Small intestine (tissue), 7 donors: ENCODE data around the gene HNRNPC. TPM values are rescaled to one million over a fixed set of nuclear protein-coding genes. Genes with fewer than 3 reads are reported as not detected.

Experiments
- DNase-seq, 2 donors: peaks; one replicate each; pipeline versions ENCODE4 v3.0.0 to v3.0.0-alpha.2; 2013
- FAIRE-seq: peaks from 2 replicates; lab custom pipeline; 2012; peaks lifted over from hg19 to GRCh38; lab: Jason Lieb, UNC
- H3K27ac ChIP-seq, 3 donors: one replicate each; pipeline ENCODE4 v1.5.1; 2013; ENCODE audit warnings: low read length in 2 of 3, mild to moderate bottlenecking in 2 of 3, control low read depth in 1 of 3, inconsistent platforms in 1 of 3, low read depth in 1 of 3, moderate library complexity in 1 of 3
- H3K27me3 ChIP-seq, 3 donors: one replicate each; pipeline ENCODE4 v1.6.1; 2013; ENCODE audit warnings: low read length in 3 of 3, inconsistent platforms in 1 of 3; ENCODE audit not compliant: control insufficient read depth in 3 of 3, insufficient read depth in 3 of 3
- H3K36me3 ChIP-seq, 3 donors: one replicate each; pipeline ENCODE4 v1.6.1; 2013; ENCODE audit warnings: low read length in 3 of 3, inconsistent platforms in 1 of 3, low read depth in 1 of 3, mild to moderate bottlenecking in 1 of 3, moderate library complexity in 1 of 3; ENCODE audit not compliant: control insufficient read depth in 3 of 3, insufficient read depth in 2 of 3
- H3K4me1 ChIP-seq, 3 donors: one replicate each; pipeline ENCODE4 v1.6.1; 2013; ENCODE audit warnings: low read length in 2 of 3, inconsistent platforms in 1 of 3, low read depth in 1 of 3, mild to moderate bottlenecking in 1 of 3, moderate library complexity in 1 of 3; ENCODE audit not compliant: control insufficient read depth in 3 of 3, insufficient read depth in 2 of 3
- H3K4me3 ChIP-seq, 3 donors: one replicate each; pipeline ENCODE4 v1.5.1; 2013; ENCODE audit warnings: low read length in 3 of 3, control low read depth in 1 of 3, inconsistent platforms in 1 of 3, low read depth in 1 of 3, mild to moderate bottlenecking in 1 of 3, moderate library complexity in 1 of 3
- H3K9me3 ChIP-seq, 2 donors: one replicate each; pipeline ENCODE4 v1.6.1; 2013; ENCODE audit warnings: low read depth in 1 of 2, low read length in 1 of 2; ENCODE audit not compliant: control insufficient read depth in 2 of 2, insufficient read depth in 1 of 2
- WGBS, 3 donors: extraction: QIAGEN DNeasy Blood & Tissue Kit; methylation state at CpG; one replicate each; pipeline ENCODE4 v1.1.7; 2013; 5-methylcytosine and 5-hydroxymethylcytosine counted together
- polyA plus RNA-seq, 4 donors: library from polyadenylated mRNA; stranded (reverse) in 3 of 4; unstranded in 1 of 4; fragments of 200-250 nt in 3 of 4; fragments of 120-200 nt in 1 of 4; gene quantifications; one replicate each; pipeline versions ENCODE4 v1.2.1 to v1.2.3, GENCODE V29; 2013
- donor health status: healthy with polysubstance abuse.
- donor health status: control.
- donor health status: control.
- donor health status: Bipolar disorder and iron deficiency.
- donor health status: healthy.

HNRNPC gene
- polyA plus RNA-seq, 4 donors, result 325 to 716 (median 510) TPM

GRCh38 chr14:21211509-21211908 is 57.7 kb downstream of the HNRNPC start:
- H3K4me1 ChIP-seq, result no peaks in the 10 kb centered on the region
- no peak overlapping the region for H3K27ac ChIP-seq
- no peaks in the 10 kb centered on the region for H3K9me3 ChIP-seq
- DNase-seq, result no peak
- FAIRE-seq, result no peak
- WGBS, 3 donors, result 83 to 89% (median 86%) methylated on average over 3 of the region's 3 CpGs
- no peaks in the 10 kb centered on the region for H3K27me3 ChIP-seq
- peaks cover 17 to 39% (median 26%) of the 10 kb centered on the region in 3 donors for H3K36me3 ChIP-seq
- H3K4me3 ChIP-seq, result no peak overlapping the region

- FAIRE-seq (no peak), DNase-seq (no peak)
- Histone ChIP-seq H3K27ac (no peak overlapping the region), H3K27me3 (no peaks in the 10 kb centered on the region), H3K9me3 (no peaks in the 10 kb centered on the region), H3K4me1 (no peaks in the 10 kb centered on the region), H3K4me3 (no peak overlapping the region), H3K36me3 (peaks cover 16 to 36% (median 17%) of the 10 kb centered on the region in 3 donors)
- WGBS, 3 donors, result 84 to 91% (median 90%) methylated on average over 1 of the region's 1 CpG
Observed at GRCh38 chr14:21210023-21210422, 59.2 kb downstream of the HNRNPC start.

DNA sequence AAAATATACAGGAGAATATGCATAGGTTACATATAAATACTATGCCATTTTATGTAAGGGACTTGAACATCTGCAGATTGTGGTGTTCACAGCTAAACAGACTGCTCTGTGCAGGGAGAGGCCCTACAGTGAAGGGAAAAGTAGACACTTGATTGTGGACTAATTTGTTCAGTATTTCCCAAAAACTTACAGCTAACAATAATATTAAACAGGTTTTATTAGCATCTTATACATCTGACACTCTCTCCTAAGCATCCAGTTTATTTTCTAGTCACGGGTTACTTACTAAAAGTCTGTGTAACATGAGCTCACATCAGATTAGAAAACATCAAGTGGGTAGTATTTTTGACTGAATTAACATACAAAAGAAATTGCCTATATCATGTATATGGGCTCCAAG is 60.1 kb downstream of the HNRNPC start:
- 90 to 97% (median 91%) methylated on average over 1 of the region's 1 CpG for WGBS, 3 donors
- Histone ChIP-seq H3K4me3 (no peak overlapping the region), H3K4me1 (no peaks in the 10 kb centered on the region), H3K27ac (no peak overlapping the region), H3K36me3 (peaks cover 17 to 38% (median 19%) of the 10 kb centered on the region in 3 donors), H3K9me3 (no peaks in the 10 kb centered on the region), H3K27me3 (no peaks in the 10 kb centered on the region)
- FAIRE-seq, result no peak
- DNase-seq, result no peak

DNA sequence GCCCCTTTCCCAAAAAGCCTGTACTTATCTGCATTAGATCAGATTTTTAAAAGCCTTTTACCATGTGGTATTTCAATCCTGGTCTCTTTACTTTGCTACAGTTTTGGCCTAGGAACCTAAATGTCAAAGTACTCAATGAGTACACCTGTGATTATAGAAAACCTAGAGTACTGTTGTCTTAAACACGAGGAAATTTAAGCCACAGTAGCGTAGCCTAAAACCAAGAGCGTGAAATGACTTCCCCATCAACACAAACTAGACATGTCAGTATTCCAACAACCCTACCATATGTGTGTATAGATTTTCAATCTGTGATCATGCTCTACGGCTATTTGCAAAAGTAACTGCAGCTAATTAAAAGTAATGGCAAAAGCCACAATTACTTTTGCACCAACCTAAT is 60.7 kb downstream of the HNRNPC start:
- no peak overlapping the region for H3K27ac ChIP-seq
- no peaks in the 10 kb centered on the region for H3K9me3 ChIP-seq
- DNase-seq (no peak), FAIRE-seq (no peak)
- no peaks in the 10 kb centered on the region for H3K27me3 ChIP-seq
- peaks cover 17 to 38% (median 19%) of the 10 kb centered on the region in 3 donors for H3K36me3 ChIP-seq
- 94% methylated on average over 4 of the region's 4 CpGs for WGBS, 3 donors
- no peaks in the 10 kb centered on the region for H3K4me1 ChIP-seq
- H3K4me3 ChIP-seq, result no peak overlapping the region

DNA sequence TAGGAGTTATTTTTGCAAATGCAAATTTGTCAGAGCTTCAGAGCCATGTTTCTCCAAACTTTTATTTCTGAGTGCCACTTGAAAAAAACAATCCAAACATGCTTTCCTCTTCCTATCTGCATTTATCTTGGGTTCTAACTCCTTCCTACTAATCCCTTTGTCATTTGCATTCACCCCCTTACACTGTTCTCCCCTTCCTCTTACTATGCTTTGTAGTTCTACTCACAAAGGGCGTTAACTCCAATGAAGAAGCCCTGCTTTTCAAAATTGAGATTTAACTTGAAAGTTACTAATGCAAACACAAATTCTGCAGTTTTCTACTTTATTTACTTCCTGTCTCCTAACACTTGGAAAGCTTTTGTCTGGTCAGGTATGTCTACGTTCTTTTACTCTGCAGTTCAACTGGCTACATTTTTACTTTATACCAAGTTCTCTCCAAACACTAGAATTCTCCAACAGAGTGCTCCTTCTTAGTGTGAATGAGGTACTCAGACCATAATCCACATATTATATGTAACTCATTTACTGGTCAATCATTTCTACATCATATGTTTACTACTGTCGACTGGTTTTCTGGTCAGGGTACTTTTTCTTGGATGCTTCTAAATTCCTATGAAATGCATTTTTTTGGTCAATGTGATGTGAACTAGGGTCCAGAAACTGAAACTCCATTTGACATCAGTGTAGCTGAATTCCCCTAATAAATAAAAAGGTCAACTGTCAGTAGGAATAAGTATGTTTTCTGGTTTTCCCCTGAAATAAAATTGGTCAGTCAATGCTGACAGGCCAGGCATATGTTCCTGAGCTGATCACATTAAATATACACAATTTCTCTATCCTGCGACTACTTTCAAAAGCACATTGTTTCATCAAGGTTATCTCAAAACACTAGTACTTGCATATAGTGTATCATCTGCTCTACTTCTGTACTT is 62.2 kb downstream of the HNRNPC start:
- H3K27me3 ChIP-seq, result no peaks in the 10 kb centered on the region
- peaks cover 10 to 34% (median 14%) of the 10 kb centered on the region in 3 donors for H3K36me3 ChIP-seq
- no peak overlapping the region for H3K27ac ChIP-seq
- no peak overlapping the region for H3K4me3 ChIP-seq
- no peak for DNase-seq
- 88 to 96% (median 90%) methylated on average over 4 of the region's 4 CpGs for WGBS, 3 donors
- no peaks in the 10 kb centered on the region for H3K4me1 ChIP-seq
- H3K9me3 ChIP-seq, result no peaks in the 10 kb centered on the region
- FAIRE-seq, result no peak

DNA sequence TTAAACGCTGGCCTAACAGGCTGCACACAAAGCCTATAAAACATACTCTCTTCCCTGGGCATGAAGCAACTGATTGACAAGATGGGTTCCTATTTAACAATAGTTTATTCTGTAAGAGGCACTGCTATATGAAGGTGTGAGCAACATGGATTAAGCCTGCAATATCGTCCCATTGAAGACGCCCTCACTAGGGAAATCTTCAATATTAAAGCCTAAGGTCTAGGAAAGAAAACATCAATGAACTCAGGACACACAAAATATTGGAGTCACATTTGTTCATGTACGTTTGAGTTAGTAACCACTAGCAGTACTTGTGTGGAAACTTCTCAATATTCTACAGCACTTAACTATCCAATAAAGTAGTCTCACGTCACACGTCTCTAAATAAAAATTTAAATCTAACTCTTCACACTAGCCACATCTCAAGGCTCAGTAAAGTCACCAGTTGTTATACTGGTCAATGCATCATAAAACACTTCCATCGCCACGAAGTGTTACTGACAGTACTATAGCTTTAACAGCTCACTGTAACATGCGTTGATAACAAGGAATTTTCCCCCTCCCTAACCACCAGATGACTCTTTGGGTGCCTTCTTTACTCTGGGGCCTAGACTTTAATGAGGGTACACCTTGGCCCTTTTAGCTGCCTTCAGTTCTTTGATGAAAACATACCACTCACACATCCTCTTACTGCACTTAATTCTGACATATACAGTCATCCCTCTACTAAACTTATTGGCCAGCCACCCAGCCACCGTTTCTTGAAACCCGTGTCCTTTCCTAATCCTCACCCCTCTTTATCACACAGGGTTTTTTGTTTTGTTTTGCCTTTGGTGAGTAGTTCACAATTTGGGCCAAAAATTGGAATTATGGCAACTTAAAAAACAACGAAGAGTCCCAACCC is 63.3 kb downstream of the HNRNPC start:
- H3K4me3 ChIP-seq, result no peak overlapping the region
- DNase-seq, result no peak
- no peaks in the 10 kb centered on the region for H3K9me3 ChIP-seq
- H3K27me3 ChIP-seq, result no peaks in the 10 kb centered on the region
- no peaks in the 10 kb centered on the region for H3K4me1 ChIP-seq
- H3K27ac ChIP-seq, result no peak overlapping the region
- FAIRE-seq, result no peak
- peaks cover 3 to 26% (median 8%) of the 10 kb centered on the region in 3 donors for H3K36me3 ChIP-seq
- WGBS, 3 donors, result 88 to 92% (median 88%) methylated on average over 12 of the region's 12 CpGs

- no peak overlapping the region for H3K4me3 ChIP-seq
- peaks cover 3 to 26% (median 8%) of the 10 kb centered on the region in 3 donors for H3K36me3 ChIP-seq
- no peak overlapping the region for H3K27ac ChIP-seq
- H3K27me3 ChIP-seq, result no peaks in the 10 kb centered on the region
- no peaks in the 10 kb centered on the region for H3K9me3 ChIP-seq
- no peaks in the 10 kb centered on the region for H3K4me1 ChIP-seq
- 83 to 88% (median 87%) methylated on average over 4 of the region's 4 CpGs for WGBS, 3 donors
- no peak for DNase-seq
- FAIRE-seq, result no peak
Observed at GRCh38 chr14:21205026-21205677, 64.1 kb downstream of the HNRNPC start.
